ENCODE data around the gene MAD2L2.
A peak's percentile ranks its signal among the peaks of the same experiment; 100 is the strongest.

MAD2L2 gene

GRCh38 chr1:11657654-11658053 is 23.3 kb downstream of the MAD2L2 start:
- Mint-ChIP-seq H3K9me3 (no peaks in the 10 kb centered on the region), H3K4me3 (no peak overlapping the region), H3K4me1 (ENCODE audit: low read depth) (peaks cover 6% of the 10 kb centered on the region), H3K27ac (no peak overlapping the region), H3K27me3 (ENCODE audit: low read depth) (peaks cover 4% of the 10 kb centered on the region), H3K36me3 (ENCODE audit: low read depth) (peaks cover 13% of the 10 kb centered on the region)

GRCh38 chr1:11654939-11655808 is 25.8 kb downstream of the MAD2L2 start:
- H3K4me1 Mint-ChIP-seq (ENCODE audit: low read depth), result peaks cover 12% of the 10 kb centered on the region
- H3K27ac Mint-ChIP-seq, result no peak overlapping the region
- no peaks in the 10 kb centered on the region for H3K9me3 Mint-ChIP-seq
- peaks cover 5% of the 10 kb centered on the region for H3K36me3 Mint-ChIP-seq (ENCODE audit: low read depth)
- H3K27me3 Mint-ChIP-seq (ENCODE audit: low read depth), result peaks cover 14% of the 10 kb centered on the region
- peak overlapping the region; percentile 76 for H3K4me3 Mint-ChIP-seq

- H3K27ac Mint-ChIP-seq, result no peak within 1 kb of the TSS
- peak within 1 kb of the TSS; percentile 76 for H3K4me3 Mint-ChIP-seq
- peaks cover 18% of the 10 kb centered on the region for H3K4me1 Mint-ChIP-seq (ENCODE audit: low read depth)
- H3K27me3 Mint-ChIP-seq (ENCODE audit: low read depth), result peaks cover 18% of the 10 kb centered on the region
- H3K9me3 Mint-ChIP-seq, result no peaks in the 10 kb centered on the region
- peaks cover 2% of the 10 kb centered on the region for H3K36me3 Mint-ChIP-seq (ENCODE audit: low read depth)
Observed at GRCh38 chr1:11654137-11654938, 26.6 kb downstream of the MAD2L2 start, which contains the start of the genes FBXO2 and FBXO44. FBXO2 (minus strand) TSS chr1:11654429; CDS start chr1:11654340, 89 bp downstream. FBXO44 (plus strand) TSS chr1:11654877; CDS start chr1:11655836, 959 bp downstream.

DNA sequence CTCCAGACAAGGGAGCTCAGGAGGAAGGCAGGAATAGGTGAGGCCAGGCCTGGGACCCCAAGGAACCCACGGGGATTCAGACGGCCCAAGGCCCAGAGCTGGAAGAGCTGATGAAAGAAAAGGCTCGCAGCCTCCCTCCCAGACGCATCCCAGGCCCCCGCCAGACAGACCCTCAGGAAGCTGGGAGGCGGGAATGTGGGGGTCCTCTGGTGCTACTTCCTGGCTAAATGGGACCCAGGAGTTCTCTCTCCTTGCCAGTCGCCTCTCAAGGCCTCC is 27.1 kb downstream of the MAD2L2 start:
- no peak overlapping the region for H3K27ac Mint-ChIP-seq
- H3K4me3 Mint-ChIP-seq, result no peak overlapping the region
- H3K36me3 Mint-ChIP-seq (ENCODE audit: low read depth), result peaks cover 2% of the 10 kb centered on the region
- H3K27me3 Mint-ChIP-seq (ENCODE audit: low read depth), result peaks cover 18% of the 10 kb centered on the region
- no peaks in the 10 kb centered on the region for H3K9me3 Mint-ChIP-seq
- H3K4me1 Mint-ChIP-seq (ENCODE audit: low read depth), result peaks cover 18% of the 10 kb centered on the region

- peaks cover 2% of the 10 kb centered on the region for H3K36me3 Mint-ChIP-seq (ENCODE audit: low read depth)
- H3K4me1 Mint-ChIP-seq (ENCODE audit: low read depth), result peaks cover 21% of the 10 kb centered on the region
- H3K27ac Mint-ChIP-seq, result no peak overlapping the region
- peaks cover 18% of the 10 kb centered on the region for H3K27me3 Mint-ChIP-seq (ENCODE audit: low read depth)
- no peaks in the 10 kb centered on the region for H3K9me3 Mint-ChIP-seq
- no peak overlapping the region for H3K4me3 Mint-ChIP-seq
Observed at GRCh38 chr1:11653101-11653860, 27.7 kb downstream of the MAD2L2 start.

- peaks cover 21% of the 10 kb centered on the region for H3K4me1 Mint-ChIP-seq (ENCODE audit: low read depth)
- H3K27me3 Mint-ChIP-seq (ENCODE audit: low read depth), result peaks cover 18% of the 10 kb centered on the region
- no peaks in the 10 kb centered on the region for H3K9me3 Mint-ChIP-seq
- H3K27ac Mint-ChIP-seq, result no peak overlapping the region
- no peak overlapping the region for H3K4me3 Mint-ChIP-seq
- H3K36me3 Mint-ChIP-seq (ENCODE audit: low read depth), result peaks cover 2% of the 10 kb centered on the region
Observed at GRCh38 chr1:11652203-11652780, 28.7 kb downstream of the MAD2L2 start.

DNA sequence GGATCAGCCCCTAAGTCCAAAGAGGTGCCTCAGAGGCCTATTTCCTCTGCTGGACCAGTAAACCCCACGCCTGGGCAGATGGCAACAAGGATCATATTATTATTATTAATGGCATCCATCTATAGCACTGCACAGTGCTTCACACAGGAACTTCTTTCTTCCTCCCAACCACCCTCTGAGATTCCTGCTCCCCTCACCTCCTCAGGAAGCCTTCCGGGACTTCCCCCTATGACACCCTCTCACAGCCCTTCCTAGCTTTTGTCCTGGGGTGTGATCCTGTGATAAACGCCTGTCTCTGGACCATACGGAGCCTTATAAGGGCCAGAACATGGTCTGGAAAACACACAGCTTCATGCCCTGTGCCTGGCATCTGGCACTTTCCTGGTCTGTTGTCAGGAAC is 29.9 kb downstream of the MAD2L2 start:
- Mint-ChIP-seq H3K4me1 (ENCODE audit: low read depth) (peaks cover 21% of the 10 kb centered on the region), H3K4me3 (peak overlapping the region; percentile 52), H3K27ac (peak overlapping the region; percentile 45), H3K9me3 (no peaks in the 10 kb centered on the region), H3K27me3 (ENCODE audit: low read depth) (peaks cover 18% of the 10 kb centered on the region), H3K36me3 (ENCODE audit: low read depth) (peaks cover 2% of the 10 kb centered on the region)

DNA sequence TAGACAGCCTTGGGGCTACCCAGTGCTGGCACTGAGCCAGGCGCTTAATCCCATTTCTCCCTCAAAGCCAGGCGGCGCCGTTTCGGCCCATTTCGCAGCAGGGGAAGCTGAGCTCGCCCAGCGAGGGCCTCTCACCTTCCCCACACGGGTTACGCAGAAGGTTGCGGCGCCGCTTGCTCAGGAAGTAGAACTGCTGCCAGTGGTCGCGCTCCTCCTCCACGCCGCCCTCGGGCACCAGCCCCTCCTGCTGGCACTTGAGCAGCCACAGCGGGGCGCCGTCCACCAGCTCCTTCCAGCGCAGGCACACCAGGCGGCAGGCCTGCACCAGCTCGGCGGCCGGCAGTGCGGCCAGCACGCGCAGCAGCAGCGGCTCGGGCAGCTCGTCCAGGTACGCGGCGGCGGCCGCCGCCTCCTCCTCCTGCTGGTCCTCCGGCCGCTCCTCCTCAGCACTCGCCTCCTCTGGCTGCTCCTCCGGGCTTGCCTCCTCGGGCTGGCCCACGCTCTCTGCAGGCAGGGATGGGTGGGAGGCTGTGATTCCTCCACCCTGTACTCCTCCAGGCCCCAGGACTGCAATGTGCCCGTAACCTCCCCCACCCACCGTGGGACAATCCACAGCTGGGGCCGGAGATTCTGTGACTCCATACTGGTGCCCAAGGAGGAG is 30.5 kb downstream of the MAD2L2 start:
- Mint-ChIP-seq H3K27me3 (ENCODE audit: low read depth) (peaks cover 18% of the 10 kb centered on the region), H3K27ac (no peak overlapping the region), H3K4me1 (ENCODE audit: low read depth) (peaks cover 18% of the 10 kb centered on the region), H3K9me3 (no peaks in the 10 kb centered on the region), H3K36me3 (ENCODE audit: low read depth) (no peaks in the 10 kb centered on the region), H3K4me3 (peak overlapping the region; percentile 52)

- Mint-ChIP-seq H3K27me3 (ENCODE audit: low read depth) (peaks cover 18% of the 10 kb centered on the region), H3K4me1 (ENCODE audit: low read depth) (peaks cover 14% of the 10 kb centered on the region), H3K4me3 (no peak overlapping the region), H3K27ac (no peak overlapping the region), H3K36me3 (ENCODE audit: low read depth) (no peaks in the 10 kb centered on the region), H3K9me3 (no peaks in the 10 kb centered on the region)
Observed at GRCh38 chr1:11649624-11650330, 31.2 kb downstream of the MAD2L2 start.

- Mint-ChIP-seq H3K4me3 (no peak overlapping the region), H3K27ac (no peak overlapping the region), H3K4me1 (ENCODE audit: low read depth) (peaks cover 14% of the 10 kb centered on the region), H3K9me3 (no peaks in the 10 kb centered on the region), H3K36me3 (ENCODE audit: low read depth) (no peaks in the 10 kb centered on the region), H3K27me3 (ENCODE audit: low read depth) (peaks cover 18% of the 10 kb centered on the region)
Observed at GRCh38 chr1:11649237-11649623, 31.7 kb downstream of the MAD2L2 start.

GRCh38 chr1:11648732-11649158 is 32.2 kb downstream of the MAD2L2 start:
- Mint-ChIP-seq H3K27ac (no peak overlapping the region), H3K27me3 (ENCODE audit: low read depth) (peaks cover 18% of the 10 kb centered on the region), H3K4me1 (ENCODE audit: low read depth) (peaks cover 14% of the 10 kb centered on the region), H3K4me3 (no peak overlapping the region), H3K9me3 (no peaks in the 10 kb centered on the region), H3K36me3 (ENCODE audit: low read depth) (no peaks in the 10 kb centered on the region)

DNA sequence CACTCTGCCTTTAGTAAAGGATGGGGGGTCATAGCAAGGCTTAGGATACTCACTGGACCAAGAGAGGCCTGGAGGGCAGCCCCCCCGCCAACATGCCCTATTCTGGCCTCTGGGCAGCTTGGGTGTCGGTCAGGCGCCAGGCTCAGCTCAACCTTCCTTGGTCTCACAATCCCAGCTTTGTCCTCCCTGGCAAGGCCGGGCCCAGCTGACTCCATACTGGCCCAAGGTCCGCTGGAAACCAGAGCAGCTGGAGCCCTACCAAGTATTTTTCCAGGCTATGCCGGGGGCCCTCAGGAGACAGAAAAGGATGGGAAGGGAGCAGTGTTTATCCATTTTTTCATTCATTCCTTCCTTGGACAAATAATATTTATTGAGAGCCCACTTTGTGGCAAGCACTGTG is 32.9 kb downstream of the MAD2L2 start:
- no peak overlapping the region for H3K4me3 Mint-ChIP-seq
- H3K4me1 Mint-ChIP-seq (ENCODE audit: low read depth), result peaks cover 14% of the 10 kb centered on the region
- no peaks in the 10 kb centered on the region for H3K9me3 Mint-ChIP-seq
- no peaks in the 10 kb centered on the region for H3K36me3 Mint-ChIP-seq (ENCODE audit: low read depth)
- no peak overlapping the region for H3K27ac Mint-ChIP-seq
- H3K27me3 Mint-ChIP-seq (ENCODE audit: low read depth), result peaks cover 16% of the 10 kb centered on the region

DNA sequence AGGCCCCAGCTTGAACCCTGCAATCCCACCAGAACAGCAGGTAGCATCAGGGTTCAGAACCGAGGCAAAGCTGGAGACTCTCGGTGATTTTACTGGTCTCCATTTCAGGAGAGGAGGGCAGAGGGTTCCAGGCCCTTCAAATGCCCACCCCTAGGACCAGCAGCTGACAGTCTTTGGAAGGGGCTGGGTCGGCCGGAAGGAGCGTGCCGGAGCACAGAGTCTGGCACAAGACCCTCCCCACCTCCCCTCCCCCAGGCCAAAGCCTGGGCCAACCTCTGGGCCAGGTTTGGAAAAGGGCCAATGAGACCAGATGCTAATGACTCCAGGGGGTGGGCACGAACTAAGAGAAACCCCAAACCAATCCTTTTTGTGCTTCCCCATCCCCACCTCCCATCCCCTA is 33.6 kb downstream of the MAD2L2 start:
- Mint-ChIP-seq H3K4me1 (ENCODE audit: low read depth) (peaks cover 16% of the 10 kb centered on the region), H3K36me3 (ENCODE audit: low read depth) (no peaks in the 10 kb centered on the region), H3K27me3 (ENCODE audit: low read depth) (peaks cover 18% of the 10 kb centered on the region), H3K4me3 (no peak overlapping the region), H3K27ac (no peak overlapping the region), H3K9me3 (no peaks in the 10 kb centered on the region)
